NCI-H345 (cell line): ENCODE results near the gene XRRA1.
"Not testable (repeated sequence)": the region's sequence is repeated elsewhere in the genome, so short reads cannot be mapped to it uniquely, and the experiment has no call there.

Source experiments
- DNase-seq: peaks from one replicate; lab custom pipeline; 2025; lab: John Stamatoyannopoulos, UW

Gene XRRA1, protein sequence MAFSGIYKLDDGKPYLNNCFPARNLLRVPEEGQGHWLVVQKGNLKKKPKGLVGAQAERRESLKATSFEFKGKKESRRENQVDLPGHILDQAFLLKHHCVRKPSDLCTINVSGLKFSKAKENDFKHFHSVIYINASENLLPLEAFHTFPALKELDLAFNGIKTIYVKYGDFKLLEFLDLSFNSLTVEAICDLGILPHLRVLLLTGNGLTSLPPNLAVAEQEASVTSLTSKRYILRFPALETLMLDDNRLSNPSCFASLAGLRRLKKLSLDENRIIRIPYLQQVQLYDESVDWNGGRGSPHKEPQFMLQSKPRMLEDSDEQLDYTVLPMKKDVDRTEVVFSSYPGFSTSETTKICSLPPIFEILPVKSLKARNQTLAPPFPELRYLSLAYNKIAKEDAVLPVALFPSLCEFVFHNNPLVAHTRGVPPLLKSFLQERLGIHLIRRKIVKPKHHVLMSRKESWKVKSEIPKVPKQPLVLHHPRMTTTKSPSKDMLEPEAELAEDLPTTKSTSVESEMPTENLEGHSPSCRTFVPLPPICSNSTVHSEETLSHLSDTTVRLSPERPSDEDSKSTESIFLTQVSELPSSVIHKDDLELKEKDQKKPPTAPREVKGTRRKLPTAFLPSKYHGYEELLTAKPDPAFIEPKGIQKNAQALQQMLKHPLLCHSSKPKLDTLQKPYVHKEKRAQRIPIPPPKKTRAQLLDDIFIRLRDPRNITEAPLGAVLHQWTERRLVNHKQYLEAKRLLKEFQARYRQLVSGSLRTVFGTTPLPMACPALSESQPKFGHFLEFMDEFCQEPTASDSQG

DNA sequence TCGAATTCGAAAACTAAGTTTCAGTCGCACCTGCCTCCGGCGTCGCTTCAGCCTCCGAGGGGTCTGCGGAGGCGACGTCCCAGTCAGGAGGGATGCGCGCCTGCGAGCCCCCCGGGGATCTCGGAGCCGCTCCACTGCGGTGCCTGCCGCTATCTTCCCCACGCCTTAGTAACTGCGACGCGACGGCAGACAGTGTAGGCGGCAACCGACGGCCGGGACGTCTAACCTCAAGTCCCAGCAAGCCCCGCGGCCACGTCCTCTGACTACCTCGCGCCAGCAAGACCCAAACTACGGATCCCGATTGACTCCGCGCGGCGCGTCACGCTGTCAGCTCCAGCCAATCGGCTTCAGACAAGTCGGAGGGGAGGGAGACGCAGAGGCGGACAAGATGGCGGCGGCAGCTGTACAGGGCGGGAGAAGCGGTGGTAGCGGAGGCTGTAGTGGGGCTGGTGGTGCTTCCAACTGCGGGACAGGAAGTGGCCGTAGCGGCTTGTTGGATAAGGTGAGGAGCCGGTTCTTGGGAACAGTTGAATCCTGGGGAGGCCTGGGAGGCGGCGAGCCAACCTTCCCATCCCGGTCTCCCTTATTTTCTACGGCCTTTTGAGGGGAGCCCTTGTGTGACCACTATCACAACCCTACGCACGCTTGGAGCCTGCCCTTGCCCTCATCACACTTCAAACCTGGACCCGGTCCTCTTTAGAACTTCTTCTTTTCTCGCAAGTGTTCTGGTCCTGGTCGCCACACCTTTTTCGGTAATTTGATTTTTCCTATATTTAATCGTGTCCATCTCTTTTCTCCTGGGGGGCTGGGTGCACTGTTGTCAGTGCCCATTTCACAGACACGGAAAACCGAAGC lies at the start of gene XRRA1, which contains the start of gene SPCS2:
Gene XRRA1, minus strand, starts transcription at position 194 of the 855 bp plus-strand sequence. CDS start 8,213 bp downstream, outside the sequence.
Gene SPCS2, plus strand, starts transcription at position 369 of the 855 bp plus-strand sequence. Its CDS starts 20 bp downstream, at position 389.
- DNase-seq: peak; percentile 99

DNA sequence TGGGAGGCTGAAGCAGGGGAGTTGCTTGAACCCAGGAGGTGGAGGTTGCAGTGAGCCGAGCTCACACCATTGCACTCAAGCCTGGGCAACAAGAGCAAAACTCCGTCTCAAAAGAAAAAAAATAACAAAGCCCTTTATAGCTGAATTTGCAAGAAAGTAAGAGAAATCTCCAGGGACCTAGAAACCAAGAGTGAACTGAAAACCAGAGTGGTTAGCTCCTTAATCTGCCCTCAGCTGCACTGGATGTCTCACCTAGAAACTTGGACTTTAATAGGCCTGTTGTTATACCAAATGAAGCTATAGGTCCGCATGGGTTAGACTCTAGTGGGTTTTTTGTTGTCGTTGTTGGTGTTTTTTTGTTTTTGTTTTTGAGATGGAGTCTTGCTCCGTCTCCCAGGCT lies 44.0 kb upstream of the XRRA1 start:
- no peak for DNase-seq

DNA sequence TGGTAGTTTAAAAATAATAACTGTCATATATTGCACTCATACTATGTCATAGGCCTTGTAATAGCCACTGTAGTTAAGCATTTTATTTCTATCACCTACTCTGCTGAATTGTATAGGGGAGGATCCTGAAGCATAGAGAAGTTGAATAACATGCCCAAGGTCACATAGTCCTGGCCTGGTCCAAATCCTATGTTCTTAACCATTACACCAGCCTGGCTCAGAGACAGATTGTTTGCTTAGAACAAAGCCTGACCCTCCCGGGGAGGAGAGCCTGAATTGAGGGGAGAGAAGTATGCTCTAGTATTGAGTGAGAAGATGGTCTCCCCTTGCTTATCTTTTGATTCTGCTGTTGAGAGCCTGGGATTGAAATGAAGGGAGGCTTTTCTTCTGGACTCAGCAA lies 42.0 kb upstream of the XRRA1 start:
- DNase-seq: no peak

DNA sequence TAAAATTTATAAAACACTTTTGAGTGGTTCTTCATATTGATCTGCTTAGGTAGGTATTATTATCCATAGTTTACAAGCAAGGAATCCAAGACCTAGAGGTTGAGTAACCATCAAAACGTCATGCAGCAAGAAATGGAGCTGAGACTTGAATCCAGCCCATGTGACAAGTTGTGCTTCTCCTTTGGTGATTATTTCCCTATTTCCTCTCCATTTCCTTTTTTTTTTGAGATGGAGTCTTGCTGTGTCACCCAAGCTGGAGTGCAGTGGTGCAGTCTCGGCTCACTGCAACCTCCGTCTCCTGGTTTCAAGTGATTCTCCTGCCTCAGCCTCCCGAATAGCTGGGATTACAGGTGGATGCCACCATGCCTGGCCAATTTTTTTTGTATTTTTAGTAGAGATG lies 41.3 kb upstream of the XRRA1 start:
- DNase-seq: not testable (repeated sequence)

DNA sequence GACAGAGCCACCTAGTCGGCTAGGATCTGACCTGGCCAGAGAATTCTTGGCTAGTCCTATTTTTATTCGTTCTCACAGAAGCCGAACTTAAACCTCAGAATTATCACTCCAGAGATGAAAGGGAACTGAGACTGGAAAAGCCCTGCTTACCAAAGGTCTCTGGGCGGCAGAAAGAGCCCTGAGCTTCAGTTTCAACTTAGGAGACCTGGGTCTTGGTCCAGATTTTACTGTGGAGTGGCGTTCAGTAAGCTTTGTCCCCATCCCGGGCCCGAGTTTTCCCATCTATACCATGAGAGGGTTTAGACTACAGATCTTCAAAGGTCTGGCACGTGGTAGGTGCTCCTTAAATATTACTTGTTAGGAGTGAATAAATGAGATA lies 40.4 kb upstream of the XRRA1 start:
- DNase-seq: peak; percentile 20

DNA sequence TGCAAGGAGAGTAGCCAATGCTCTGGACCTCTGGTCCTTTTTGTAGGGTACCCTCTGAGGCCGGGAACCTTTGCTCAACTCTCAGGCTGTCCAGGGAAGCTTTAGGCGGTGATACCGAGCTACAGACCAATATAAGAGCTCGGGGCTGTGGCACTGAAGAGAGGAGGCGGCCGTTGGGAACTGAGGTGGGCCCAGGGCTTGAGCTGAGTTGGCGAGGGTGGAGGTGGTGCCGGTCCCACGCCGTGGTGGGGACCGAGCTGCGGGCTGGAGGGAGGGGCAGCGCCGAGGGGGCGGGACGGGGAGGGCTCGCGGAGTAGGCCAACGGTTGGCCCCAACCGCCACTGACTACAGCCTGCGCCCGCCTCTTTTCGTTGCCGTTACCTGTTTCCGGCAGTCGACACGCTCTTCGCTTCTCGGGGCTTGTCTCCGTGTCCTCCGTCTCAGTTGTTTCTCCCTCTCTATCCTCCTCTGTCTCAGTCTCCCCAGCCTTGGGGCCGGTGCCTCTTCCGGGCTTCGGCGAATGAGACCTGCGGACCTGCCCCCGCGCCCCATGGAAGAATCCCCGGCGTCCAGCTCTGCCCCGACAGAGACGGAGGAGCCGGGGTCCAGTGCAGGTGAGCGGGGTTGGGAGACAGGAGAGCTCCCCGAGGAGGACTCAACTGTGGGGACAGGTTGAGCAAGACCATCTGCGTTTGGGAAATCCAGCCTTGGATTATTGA lies 39.8 kb upstream of the XRRA1 start, which contains the start of gene NEU3:
Gene NEU3, plus strand, starts transcription at position 393 of the 719 bp plus-strand sequence. Its CDS starts 128 bp downstream, at position 521.
- DNase-seq: peak; percentile 83

DNA sequence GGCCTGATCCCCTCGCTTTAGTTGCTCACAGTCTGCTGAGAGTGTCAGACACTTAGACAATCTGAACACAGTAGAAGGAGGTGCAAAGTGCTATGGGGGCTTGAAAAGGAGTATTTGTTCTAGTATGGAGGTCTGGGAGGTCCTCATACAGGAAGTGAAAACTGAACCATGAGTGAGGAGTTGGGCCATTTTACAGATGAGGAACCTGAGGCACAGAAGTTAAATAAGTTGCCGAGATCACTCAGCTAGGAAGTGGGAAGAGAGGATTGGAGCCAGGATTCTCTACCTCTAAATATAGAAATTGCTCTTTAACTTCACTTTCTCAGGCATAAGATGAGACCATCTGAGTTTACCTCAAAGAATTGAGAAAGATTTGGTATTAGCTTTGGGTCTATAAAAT lies 35.8 kb upstream of the XRRA1 start:
- no peak for DNase-seq

DNA sequence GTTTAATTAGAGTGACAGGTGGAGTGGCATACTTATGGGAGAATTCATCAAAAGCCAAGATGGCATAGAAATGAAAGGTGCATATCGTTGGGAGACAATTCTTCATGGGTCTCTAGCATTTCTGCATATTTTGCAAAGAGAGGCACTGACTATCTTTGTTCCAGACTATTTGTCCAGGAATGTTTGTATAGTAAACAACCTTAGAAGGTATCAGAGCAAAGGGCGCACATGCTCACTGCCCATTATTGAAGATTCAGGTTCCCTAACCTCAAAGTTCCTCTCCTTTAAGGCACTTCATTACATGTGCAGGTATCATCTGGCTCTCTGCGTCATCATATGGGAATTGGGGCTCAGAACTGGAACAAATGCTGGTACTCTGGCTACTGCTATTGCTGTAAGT lies 35.2 kb upstream of the XRRA1 start:
- no peak for DNase-seq

DNA sequence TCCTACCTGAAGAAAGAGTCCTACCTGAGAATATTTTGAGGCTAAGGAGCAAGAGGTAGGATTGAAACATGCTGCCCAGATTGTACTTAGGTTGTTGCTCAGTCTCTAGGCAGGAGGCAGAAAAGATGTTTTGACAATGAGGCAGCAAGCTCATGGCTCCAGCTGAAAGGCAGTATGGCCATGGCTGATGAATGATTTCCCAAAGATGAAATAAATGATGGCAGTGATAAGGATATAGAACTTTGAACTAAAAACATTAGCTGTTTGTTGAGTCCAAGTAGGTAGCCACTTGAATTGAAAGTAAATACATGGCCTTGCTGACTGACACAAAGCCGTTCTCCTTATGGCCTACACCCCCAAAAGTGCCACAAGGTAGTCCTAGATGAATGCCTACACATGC lies 33.0 kb upstream of the XRRA1 start:
- DNase-seq: no peak

DNA sequence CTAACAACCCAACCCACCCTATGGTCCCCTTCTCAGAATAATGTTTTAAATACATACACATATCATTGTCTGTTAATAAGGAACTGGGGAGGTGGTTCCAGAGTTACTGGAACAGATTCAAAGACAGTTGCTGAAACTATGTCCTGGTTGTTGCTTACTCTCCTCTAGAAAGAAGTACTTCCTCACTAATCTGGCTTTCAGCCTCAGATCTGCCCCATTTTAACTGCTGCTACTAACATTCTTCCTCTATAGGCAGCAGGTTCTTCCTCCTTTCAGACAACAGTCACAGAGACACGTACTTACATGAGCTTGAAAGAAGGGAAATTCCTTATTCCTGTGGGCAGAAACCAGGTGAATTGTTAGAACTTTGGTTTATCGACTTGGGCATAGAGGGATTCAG lies 31.7 kb upstream of the XRRA1 start:
- DNase-seq: no peak

DNA sequence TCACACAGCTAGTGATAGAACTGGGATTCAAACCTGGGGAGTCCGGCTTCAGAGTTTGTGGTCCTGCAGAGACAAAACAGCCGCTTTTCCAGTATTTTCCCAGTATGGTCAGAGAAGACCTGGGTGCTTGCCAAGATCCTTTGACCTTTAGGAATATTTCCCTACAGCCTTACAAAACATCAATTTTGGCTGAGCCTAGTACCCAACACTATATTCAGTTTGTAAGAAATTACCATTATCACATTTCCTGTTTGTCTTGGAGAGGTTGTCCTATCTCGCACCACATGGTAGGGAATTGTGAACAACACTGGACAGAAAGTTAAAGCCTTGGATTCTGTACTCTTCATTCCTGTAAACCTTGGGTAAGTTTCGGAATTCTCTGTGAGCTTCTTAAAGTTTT lies 29.1 kb upstream of the XRRA1 start:
- DNase-seq: no peak

DNA sequence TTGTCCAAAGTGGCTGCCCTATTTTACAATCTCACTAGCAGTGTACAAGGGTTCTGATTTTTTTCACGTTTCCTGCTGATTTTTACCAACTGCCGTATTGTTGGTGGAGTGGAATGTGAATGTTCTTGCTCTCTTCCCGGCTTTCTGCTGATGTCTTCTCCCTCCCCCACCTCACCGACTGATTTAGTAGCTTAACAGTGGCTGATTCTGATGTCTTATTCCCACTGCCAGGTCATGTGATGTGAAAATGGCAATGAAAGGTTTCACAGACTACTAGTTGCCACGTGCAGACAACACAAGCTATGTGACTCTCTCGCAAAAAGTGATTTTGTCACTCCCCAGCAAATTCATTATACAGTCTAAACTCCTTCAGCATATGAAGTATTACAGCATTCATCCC lies 22.5 kb upstream of the XRRA1 start:
- no peak for DNase-seq

DNA sequence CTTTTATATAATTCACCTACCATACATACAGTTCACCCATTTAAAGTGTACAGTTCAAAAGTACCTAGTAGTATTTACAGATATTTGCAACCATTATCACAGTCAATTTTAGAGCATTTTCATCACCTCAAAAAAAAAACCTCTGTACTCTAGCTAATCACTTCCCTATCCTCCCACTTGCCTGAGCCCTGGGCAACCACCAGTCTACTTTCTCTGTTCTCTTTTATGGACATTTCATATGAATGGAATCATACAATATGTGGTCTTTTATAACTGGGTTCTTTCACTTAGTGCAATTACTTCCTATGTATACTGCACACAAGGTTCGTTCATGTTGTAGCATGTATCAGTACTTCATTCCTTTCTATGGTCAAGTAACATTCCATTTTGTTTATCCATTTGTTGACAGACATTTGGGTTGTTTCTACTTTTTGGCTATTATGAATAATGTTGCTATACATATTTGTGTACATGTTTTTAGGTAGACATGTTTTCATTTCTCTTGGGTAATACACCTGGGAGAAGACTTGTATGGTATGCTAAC lies 22.0 kb upstream of the XRRA1 start:
- no peak for DNase-seq

DNA sequence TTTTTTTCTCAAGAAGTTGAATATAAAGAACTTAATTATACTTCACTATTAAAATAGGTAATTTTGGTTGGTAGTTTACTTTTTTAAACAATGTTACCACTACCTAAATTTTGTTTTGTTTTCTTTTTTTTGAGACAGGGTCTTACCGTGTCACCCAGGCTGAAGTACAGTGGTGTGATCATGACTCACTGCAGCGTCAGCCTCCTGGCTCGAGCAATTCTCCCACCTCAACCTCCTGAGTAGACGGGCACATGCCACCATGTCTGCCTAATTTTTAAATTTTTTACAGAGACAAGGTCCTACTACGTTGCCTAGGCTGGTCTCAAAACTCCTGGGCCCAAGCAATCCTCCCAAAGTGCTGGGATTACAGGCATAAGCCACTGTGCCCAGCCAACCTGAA lies 17.8 kb upstream of the XRRA1 start:
- DNase-seq: no peak

DNA sequence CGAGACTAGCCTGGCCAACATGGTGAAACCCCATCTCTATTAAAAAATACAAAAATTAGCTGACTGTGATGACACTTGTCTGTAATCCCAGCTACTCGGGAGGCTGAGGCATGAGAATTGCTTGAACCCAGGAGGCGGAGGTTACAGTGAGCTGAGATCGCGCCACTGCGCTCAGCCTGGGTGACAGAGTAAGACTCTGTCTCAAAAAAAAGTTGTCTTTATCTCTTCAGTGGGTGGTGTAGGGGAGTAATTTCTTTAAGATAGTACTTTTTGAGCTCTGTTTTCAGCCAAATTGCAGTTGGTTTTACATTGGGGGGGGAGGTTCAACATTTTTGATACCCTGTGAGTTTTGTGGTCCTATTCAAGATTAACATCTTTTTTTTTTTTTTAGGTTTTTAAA lies 11.2 kb upstream of the XRRA1 start:
- DNase-seq: not testable (repeated sequence)

DNA sequence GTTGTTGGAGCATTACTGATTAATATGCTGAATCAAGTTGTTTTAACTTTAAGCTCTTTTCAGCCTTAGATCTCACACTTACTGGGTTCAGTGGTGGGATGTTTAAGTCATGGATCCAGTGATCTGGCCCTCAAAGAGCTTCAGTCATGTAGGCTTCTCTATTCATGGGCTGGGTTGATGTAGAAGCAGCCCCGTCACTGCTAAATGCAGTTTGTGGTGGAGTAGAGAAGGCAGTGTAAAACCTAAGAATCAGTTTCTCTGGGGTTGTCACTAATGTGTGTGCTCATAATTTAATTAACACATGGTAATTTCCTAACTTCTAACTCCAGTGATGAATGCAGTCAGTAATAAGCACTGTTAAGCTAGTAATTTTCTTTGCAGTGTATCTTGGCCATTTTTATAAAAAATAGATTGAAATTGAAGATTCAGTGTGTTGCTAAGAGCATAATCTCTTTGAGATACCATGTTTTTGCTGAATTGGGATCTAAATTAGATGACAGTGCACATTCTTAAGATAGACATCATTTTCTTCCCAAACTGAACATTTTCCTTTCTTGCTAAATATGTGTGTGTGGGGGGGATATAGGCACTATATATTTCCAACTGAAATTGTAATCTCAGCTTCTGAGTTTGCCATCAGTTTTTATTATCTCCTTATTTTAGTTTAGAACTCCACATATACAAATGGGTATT lies 9.2 kb upstream of the XRRA1 start:
- DNase-seq: no peak

DNA sequence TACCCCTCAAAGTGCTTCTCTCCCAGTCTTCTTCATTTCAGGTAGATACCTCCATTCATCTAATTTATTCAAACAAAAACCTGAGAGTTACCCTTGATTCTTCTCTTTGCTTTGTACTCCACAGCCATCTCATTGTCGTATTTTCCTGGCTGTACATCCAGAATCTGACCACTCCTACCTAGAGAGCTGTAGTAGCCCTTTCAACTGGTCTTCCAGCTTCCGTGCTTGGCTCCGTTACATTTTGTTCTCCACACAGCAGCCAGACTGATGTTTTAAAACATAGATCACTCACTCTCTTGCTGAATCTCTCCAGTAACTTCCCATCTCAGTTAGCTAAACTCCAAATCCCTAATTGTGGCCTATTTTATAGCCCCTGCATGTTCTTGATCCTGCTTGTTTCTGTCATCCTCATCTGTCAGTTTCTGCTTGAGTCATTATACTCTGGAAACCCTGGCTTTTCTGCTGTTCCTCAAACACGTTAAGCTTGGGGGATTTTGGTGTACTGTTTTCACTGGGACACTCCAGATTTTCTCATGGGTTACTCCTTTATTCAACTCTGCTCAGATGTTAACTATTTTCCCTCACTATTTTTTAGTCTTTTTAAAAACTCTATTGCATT lies 7.6 kb upstream of the XRRA1 start:
- DNase-seq: no peak

DNA sequence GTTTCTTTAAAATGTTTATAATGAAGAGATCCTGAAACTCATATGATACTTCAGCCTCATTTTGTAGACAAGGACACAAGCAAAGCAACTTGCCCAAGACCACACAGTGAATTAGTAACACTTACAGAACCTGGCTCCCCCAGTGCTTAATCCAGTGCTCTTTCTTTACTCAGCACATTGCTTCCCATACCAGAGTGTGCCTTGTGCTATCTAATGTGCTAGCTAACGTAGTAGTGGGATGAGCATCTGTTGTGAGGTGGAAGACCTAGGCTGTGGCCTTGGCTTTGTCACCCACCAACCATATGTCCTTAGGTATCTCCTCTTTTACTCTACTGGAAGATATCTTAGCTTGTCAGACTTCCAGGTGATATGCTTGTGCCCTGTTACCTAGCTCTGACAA lies 5.3 kb upstream of the XRRA1 start:
- no peak for DNase-seq

DNA sequence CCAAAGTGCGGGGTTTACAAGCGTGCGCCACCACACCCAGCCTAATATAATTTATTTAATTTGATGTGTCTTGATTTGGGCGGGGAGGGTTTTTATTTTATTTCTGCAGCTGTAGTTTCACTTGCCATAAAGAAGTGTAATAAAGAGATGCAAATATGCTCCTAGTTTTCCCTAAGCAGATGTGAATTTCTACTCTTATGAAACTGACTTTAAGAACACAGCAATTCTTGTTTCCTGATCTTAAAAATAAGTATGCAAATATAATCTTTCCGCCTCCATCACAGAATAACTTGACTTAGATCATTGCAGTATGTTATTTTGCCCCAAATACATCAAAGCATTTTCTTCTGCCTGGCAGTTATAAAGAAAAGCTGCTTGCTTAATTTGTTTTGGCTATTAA lies 4.6 kb upstream of the XRRA1 start:
- no peak for DNase-seq

DNA sequence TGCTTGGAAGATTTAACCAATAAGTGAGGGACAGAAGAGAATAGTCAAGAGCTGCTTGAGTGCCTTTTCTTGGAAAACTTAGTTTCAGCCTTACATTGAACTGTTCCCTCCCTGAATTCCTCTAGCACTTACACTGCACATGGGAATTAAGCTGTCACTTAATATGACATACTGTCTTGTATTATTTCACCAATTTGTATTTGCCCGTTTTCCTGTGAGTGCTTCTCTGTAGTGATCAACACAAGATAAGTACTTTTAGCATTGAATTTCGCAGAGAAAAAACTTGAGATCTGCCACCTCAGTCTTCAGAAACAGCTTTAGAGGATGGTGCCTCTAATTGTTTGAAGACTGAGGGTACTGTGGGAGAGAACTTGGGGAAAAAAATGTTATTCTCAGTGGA lies 3.9 kb upstream of the XRRA1 start:
- no peak for DNase-seq
